ENCODE measurements around the gene LAMB2.
A peak's percentile ranks its signal among the peaks of the same experiment; 100 is the strongest.

The LAMB2 gene

DNA sequence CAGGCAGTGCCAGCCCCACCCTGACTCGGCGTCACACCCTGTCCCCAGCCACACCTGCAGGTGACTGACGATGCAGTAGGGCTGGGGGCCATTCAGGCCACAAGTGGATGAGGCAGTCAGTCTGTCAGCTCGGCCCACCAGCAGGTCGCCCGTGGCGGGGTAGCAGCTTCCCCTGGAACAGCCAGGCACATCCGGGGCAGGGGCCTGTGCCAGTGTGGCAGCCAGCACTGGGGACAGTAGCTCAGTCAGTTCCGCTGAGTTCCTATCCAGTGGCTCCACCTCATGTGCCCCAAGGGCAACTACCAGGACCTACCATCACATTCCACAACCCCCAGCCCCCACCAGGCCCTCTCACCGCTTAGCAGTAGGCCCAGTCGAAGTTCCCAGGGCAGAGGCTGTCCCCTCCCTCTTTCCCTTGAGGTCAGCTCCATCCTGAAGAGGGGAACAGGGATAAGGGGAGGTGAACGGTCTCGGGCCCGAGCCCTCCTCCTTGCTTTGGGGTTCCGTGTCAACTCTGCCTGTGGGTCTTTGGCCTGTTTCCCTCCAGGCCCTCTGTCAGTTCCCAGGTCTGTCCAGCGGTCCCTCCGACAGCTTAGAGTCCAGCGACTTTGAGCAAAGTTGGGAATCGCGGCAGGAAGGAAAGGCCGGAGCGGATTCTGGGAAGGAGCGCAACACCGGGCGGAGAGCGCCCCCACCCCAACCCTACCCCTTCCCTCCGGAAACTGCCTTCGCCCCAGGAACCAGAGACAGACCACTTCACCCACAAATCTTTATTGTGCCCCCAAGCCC lies at the start of gene LAMB2:
TSS of gene LAMB2 (minus strand) at position 614 of the 789 bp plus-strand sequence. CDS start at position 431, 183 bp downstream.
- DNase-seq (ENCODE audit: low read depth in 2 of 2) = peak; percentile 42 to 61

DNA sequence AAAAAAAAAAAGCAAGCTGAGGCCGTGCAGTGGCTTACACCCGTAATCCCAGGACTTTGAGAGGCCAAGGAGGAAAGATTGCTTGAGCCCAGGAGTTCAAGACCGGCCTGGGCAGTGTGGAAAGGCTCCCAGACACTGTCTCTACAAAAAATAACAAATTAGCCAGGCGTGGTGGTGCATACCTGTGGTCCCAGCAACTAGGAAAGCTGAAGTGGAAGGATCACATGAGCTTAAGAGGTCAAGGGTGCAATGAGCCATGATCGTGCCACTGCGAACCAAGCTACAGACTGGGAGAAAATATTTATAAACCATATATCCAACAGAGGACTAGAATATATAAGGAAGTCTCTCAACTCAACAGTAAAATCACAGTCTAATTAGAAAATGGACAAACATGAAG lies 48.5 kb upstream of the LAMB2 start:
- no peak for DNase-seq (ENCODE audit: low read depth in 2 of 2)

DNA sequence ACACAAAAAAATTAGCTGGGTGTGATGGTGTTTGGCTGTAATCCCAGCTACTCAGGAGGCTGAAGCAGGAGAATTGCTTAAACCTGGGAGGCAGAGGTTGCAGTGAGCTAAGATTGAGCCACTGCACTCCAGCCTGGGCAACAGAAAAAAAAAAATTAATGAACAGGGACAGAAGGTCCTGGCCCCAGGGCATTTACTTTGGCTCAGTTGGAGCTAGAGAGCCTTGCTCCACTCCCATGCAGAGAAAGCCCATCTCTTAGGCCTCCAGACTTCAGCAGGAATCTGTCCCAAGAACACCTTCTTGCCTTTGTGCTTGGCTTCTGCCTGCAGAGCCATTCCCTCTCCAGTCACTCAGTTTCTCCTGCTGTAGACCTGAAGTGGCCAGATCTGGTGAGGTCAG lies 47.3 kb upstream of the LAMB2 start:
- no peak for DNase-seq (ENCODE audit: low read depth in 2 of 2)

DNA sequence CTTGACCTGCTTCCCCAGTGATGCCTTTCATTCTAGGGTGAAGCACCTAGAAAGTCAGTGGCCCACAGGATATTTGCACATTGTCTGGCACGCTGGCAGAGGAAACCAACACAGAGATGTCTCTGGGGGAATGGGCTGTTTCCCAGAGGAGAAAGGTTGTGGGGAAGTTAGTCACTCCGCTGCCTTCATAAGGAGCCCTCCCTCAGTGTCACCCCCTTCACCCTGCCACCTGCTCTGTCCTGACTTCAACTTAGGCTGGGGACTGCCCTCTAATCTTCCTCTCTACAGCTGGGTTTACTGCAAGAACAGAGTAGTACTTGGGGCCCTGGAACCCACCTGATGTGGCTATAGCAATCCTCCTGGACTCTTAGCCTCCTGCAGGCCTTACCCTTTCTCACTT lies 44.2 kb upstream of the LAMB2 start:
- DNase-seq (ENCODE audit: low read depth in 2 of 2) = no peak

DNA sequence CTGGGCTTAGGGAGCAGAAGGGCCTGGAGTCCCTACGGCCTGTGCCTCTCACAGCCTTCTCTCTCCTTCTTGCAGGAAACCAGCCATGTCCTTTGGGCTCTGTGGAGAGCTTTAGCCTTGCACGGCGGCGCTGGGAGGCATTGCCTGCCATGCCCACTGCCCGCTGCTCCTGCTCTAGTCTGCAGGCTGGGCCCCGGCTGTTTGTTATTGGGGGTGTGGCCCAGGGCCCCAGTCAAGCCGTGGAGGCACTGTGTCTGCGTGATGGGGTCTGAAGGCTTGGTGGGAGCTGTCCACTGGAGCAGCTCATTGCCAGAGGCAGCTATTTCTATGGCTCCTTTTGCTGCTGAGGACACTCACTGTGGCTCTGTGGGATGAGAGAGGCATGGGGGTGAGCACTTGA lies 42.7 kb upstream of the LAMB2 start:
- DNase-seq (ENCODE audit: low read depth in 2 of 2) = no peak

DNA sequence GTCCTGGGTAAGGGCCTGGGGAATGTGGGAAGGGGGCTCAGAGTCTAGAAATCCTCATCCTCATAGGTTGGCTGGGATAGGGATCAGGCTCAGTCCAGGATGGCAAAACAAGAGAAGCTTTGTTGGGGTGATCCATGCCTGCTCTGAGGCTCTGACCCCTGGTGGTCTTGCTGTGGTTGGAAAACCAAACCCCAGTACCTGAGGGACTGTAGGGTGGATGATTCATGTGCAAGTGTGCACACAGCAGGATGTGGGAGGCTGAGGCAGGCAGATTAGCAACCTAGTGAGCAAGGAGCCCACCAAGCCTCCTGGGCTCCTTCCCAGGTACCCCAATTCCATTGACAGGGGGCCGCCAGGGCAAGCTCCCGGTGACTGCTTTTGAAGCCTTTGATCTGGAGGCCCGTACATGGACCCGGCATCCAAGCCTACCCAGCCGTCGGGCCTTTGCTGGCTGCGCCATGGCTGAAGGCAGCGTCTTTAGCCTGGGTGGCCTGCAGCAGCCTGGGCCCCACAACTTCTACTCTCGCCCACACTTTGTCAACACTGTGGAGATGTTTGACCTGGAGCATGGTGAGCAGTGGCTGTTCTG lies 41.6 kb upstream of the LAMB2 start:
- DNase-seq (ENCODE audit: low read depth in 2 of 2) = no peak

DNA sequence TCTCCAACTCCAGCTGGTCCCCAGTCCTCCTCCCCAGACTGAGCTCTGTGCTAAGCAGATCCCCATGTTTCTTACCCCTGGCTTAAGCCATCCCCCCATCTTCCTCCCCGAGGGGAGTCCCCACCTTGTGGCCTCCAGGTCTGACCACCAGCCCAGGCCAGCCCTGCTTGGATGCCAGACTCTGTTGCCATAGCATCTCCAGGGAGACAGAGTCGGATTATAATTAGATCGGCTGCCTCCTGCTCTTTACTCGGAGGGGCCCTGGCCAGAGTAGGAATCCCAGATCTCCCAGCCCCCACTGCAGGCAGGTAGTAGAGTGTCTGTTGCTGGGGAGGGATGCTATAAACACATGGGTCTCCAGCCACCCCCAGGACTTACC lies 40.9 kb upstream of the LAMB2 start:
- DNase-seq (ENCODE audit: low read depth in 2 of 2) = no peak

DNA sequence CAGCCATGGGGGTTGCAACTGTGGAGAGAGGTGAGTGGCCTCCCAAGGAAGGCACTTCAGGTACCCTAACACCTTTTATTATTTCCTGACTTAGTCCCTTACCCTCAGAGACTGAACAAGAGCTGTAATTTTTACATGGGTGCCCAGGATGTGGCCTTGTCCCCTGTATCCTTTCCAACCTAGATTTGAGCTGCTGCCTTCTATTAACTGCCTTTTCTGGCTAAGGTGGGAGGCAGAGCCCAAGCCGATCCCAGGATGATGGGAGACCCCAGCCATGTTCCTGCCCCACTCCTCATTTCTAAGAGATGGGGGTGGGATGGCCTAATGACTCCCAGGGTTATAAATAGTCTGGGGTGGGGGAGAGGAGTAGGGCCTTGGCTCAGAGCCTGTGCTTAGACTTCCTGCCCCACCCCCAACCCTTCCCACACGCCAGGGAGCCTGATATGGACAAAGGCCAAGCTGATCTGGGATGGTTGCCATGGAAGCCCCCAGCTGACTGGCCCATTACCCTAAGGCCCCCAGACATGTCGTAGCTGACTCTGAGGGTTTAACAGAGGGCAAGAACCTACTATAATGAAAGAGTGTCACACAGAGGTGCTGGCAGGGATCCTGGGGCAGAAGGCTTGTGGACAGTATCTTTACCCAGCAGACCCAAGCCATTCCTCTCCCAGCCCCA lies 40.4 kb upstream of the LAMB2 start:
- DNase-seq (ENCODE audit: low read depth in 2 of 2) = peak; percentile 3 to 9

DNA sequence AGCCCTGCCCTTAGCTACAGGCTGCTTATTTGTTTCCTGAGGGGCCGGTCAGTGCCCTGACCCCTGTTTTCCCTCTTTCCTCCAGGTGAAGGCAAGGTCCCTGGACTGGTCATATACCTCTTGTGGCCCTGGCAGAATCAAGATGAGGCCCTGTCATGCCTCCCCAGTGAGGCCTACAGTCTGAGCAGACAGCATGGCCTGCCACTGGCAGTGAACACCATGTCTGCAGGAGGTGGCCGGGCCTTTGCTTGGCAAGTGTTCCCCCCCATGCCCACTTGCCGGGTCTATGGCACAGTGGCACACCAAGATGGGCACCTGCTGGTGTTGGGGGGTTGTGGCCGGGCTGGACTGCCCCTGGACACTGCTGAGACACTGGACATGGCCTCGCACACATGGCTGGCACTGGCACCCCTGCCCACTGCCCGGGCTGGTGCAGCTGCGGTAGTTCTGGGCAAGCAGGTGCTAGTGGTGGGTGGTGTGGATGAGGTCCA lies 39.7 kb upstream of the LAMB2 start:
- no peak for DNase-seq (ENCODE audit: low read depth in 2 of 2)

DNA sequence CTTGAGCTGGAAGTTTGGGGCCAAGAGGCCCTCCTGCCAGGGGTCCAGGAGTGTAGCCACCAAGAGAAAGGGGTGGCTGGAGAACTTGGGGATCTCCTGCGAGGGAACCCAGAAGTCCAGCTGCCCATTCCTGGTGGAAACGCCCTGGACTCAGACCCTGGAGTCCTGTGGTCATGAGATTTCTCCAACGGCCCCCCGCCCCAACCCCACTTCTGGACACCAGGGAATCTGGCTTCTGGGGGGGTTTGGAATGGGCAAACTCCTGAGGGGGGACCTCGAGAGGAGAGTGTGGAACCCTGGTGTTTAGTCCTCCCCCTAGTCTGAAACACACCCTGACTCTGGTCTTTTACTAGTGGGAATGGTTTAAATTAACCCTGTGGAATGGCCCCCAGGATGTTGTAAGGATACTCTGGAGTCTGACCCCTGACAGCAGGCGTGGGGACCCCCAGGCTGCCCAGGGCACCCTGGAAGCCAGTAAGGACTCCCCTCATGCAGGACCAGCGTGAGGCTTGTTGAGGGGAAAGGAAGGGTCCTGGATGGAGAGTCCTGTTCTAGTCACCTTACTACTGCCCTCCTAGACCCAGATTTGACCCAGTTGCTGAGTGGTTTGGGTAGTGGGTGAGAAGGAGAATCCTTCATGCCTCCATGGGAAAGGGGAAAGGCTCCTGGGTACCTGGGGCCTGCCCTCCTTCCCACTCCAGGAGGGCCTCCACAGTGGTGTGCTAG lies 39.1 kb upstream of the LAMB2 start:
- no peak for DNase-seq (ENCODE audit: low read depth in 2 of 2)

DNA sequence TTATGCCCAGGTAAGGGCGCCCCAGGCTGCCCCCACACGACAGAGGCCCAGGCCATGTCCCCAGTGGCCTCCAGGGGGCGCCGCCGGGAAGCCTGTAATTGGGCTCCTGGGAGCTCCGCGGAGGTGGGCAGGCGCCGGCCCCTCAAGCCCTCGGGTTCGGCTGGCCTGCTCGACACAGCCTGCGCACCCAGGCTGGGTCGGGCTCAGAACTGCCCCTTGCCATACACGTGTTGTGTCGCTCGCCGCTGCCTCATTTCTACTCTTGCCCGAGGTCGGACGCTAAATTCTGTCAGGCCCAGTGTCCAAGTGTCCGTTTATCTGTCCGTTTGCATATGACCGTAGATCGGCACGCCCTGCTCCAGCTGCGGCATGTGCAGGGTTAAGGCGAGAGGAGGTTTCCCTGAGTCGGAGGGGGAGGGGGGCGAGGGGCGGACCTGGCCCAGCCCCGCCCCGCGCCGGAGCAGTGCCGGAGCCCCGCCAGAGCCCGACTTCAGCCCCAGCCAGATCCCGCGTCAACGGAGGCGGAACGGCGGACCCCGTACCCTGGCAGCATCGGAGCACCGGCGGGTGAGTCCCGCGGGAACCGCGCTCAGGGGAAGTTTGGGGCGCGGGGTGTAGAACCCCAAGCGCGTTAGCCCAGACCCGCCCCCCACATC lies 38.4 kb upstream of the LAMB2 start, which contains the start of gene KLHDC8B:
TSS of gene KLHDC8B (plus strand) at position 480 of the 656 bp plus-strand sequence. CDS start 1,172 bp downstream, outside the sequence.
- peak; percentile 57 to 62 for DNase-seq (ENCODE audit: low read depth in 2 of 2)

DNA sequence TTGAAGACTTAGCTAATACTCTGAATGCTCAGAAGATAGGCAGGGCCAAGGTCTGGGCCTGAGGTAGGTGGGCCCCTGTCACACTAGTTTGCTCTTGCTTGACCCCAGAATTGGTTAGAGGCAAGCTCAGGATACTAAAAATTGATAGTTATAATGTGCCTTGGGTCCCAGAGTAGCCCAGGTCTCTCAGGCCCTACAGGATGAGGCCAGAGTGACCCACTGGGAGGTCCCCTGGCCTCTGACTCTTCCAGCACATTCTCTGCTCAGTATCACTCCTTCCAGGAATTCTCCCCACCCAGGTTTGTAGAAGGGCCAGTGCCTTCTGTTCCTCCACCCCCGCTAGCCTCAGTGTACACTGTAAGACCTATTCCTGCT lies 37.9 kb upstream of the LAMB2 start:
- DNase-seq (ENCODE audit: low read depth in 2 of 2) = no peak

DNA sequence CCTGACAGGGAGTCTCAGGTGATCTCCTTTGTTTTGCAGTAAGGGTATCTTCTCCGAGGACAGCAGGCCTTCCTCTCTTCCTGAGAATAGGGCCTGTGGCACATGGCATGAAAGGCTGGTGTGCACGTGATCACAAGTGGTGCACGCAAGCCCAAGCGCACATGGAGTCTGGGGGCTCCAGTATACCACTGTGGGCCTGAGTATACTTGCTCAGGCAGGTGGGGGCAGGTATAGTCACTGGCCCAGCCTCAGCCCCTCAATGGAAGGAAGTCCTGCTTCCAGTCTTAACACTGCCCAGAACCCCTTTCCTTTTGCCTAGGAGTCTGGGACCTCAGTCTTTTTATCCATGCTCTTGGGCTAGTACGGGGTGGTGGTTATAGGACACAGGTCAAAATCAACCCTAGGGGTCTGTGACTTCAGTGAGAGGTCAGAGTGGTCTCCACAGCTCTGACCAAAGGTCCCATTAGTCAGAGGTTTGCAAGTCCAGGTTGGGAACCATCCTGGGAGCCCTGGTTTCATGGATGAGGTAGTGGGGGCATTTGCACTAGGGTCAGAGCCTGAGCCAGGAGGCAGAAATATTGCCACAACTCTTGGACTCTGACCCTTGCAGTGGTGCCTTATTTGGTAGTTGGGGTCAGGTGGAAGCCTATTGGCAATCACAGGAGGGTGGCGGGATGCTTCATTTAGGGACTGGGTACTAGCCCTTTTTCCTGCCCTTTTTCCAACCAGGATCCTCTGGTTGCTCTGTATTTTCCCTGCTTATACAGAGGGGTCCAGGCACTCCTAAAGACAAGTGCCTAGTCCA lies 34.1 kb upstream of the LAMB2 start:
- DNase-seq (ENCODE audit: low read depth in 2 of 2) = no peak

DNA sequence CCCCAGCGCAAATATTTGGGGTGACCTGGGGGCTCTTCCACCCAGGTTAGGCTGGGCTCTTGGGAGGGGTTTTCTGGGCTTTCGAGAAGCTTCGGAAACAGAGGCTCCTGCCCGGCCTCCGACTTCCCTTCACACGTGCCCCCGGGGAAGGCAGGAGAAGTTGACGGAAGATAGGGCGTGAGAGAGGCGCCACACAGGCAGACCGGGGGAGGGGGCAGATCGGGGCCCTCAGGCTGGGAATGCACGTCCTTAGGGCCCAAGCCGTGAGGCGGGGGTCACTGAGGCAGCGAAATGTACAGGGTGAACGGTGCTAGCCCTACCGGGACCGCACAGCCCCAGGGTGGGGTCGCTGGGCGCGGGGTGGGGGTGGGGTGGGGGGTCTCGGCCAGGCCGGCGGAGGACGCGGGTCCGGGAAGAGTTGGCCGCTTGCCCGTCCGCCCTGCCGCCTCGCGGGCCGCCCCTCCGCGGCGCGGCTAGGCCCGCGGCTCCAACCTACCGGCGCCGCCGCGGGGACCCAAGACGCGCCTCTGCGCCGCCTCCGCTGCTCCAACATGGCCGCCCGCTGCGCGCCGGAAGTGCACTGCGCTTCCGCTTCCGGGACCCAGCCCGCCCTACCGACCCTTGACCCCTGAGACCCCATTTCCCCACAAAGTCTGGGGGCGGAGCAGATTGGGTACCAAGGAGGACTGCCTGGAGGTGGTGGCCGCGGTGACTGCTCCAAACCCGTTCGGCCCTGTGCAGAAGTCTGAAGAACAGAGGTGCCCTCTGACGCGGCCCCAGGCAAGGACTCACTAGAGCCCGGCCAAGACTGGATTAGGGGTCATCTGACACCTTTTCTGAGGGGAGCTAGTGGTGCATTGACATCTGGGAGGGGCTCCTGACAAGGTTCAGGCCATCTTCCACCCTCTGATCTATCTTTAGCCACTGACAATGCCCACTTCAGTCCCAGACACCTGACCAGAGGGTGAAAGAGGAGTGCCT lies 33.2 kb upstream of the LAMB2 start, which contains the start of gene CCDC71:
TSS of gene CCDC71 (minus strand) at position 561 of the 981 bp plus-strand sequence. CDS start 2,123 bp downstream, outside the sequence.
- peak; percentile 40 to 42 for DNase-seq (ENCODE audit: low read depth in 2 of 2)

DNA sequence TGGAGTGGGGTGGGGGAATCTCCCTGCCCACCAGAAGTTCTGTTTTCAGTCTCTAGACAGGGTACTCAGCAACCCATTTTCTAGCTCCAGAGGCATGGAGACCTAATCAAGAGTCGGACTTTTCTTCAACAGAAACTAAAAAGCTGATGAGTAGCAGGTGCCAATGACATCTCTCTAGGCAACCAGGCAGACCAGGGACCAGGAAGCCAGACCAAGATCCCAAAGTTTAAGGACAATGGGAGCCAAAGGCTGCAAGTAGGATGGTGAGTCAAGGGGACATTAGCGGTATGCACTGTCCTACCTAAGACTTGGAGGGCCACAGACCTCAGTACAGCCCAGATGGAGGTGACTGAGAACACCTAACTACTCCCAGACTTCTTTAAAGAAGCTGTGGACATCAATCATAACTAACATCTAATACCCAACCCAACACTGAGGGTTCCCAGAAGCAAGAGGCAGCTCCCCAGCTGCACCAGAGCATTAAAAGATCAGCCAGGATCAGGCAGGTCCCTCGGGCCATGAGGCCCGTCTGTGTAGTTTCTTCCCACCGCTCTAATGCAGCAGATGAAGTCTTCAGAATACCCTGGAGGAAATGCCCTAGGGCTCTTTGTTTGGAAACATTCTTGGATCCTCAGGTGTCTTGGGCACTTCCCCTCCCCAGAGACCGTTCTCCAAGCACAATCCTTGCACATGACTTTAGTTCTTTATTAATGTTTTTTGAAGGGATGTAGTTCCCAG lies 32.3 kb upstream of the LAMB2 start:
- DNase-seq (ENCODE audit: low read depth in 2 of 2) = no peak

DNA sequence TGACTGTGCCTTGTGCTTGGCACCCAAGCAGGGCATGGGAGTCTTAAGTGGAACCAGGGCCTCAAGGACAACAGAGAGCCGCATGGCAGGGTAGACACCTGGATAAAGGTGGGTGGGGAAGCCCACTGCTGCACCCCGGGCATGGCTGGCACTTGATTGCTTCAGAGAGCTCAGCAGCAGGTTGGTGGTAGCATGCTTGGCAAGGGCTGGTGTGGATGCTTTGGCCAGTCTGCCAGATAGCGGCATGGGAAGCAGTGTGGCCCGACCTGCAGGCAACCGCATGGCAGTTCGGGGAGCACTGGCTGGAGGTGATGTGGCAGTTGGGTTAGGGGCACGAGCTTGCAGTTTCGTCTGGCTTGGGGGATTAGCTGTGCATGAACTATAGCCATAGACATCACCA lies 30.8 kb upstream of the LAMB2 start:
- DNase-seq (ENCODE audit: low read depth in 2 of 2) = no peak

DNA sequence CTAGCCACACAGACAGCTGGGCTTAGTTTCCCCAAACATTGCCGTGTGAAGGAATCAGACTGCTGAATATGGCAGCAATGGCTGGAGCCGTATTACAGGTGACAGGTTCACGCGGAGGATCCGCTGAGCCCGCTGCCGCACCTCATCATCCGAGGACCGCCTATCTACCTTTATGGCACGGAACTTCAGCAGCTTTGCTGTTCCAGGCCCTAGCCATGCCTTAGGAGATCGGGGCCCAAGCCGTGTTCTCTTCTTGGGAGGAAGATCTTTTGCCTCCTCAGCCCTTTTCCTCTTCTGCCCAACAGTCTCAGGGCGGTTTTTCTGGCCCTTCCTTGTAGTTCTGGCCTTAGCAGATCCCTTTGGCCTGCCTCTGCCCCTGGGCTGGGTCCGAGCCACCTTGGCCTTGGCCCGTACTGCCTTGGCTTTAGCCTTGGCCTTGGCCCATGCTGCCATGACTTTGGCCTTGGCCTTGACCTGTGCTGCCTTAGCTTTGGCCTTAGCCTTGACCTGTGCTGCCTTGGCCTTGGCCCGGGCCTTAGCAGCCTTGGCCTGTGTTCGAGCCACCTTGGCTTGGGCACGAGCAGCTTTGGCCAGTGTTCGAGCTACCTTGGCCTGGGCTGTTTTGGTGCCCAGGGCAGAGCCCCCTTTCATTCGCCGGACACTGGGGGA lies 30.0 kb upstream of the LAMB2 start:
- no peak for DNase-seq (ENCODE audit: low read depth in 2 of 2)
